HG03175 (cell line): ENCODE results near the gene FITM1.
"Not testable (repeated sequence)": the region's sequence is repeated elsewhere in the genome, so short reads cannot be mapped to it uniquely, and the experiment has no call there.

Experiments
- ATAC-seq: cut with Tn5 transposase; IDR thresholded peaks from one replicate; pipeline ENCODE4 v1.9.1; 2021; ENCODE audit warnings: mild to moderate bottlenecking, moderate library complexity; ENCODE audit not compliant: unreplicated experiment

FITM1 gene

GRCh38 chr14:24098229-24098926 lies 32.1 kb upstream of the FITM1 start:
- ATAC-seq, result no peak

GRCh38 chr14:24098927-24099813 lies 31.3 kb upstream of the FITM1 start:
- ATAC-seq, result no peak

- ATAC-seq, result no peak
These were observed 30.1 kb upstream of the FITM1 start for GRCh38 chr14:24100197-24100981.

GRCh38 chr14:24100982-24101494 lies 29.4 kb upstream of the FITM1 start:
- ATAC-seq, result no peak

- ATAC-seq, result no peak
These were observed 28.0 kb upstream of the FITM1 start for GRCh38 chr14:24102357-24103048.

GRCh38 chr14:24103451-24103850 lies 27.0 kb upstream of the FITM1 start:
- no peak for ATAC-seq

GRCh38 chr14:24105609-24106239 lies 24.7 kb upstream of the FITM1 start:
- ATAC-seq, result not testable (repeated sequence)

- no peak for ATAC-seq
These were observed 23.7 kb upstream of the FITM1 start for GRCh38 chr14:24106672-24107271.

- peak; percentile 47 for ATAC-seq
These were observed 22.1 kb upstream of the FITM1 start for GRCh38 chr14:24108336-24108874.

- no peak for ATAC-seq
These were observed 20.4 kb upstream of the FITM1 start for GRCh38 chr14:24110060-24110459.

GRCh38 chr14:24110523-24110922 lies 19.9 kb upstream of the FITM1 start:
- no peak for ATAC-seq

- no peak for ATAC-seq
These were observed 17.1 kb upstream of the FITM1 start for GRCh38 chr14:24113379-24113800.

- peak; percentile 26 for ATAC-seq
These were observed 16.5 kb upstream of the FITM1 start for GRCh38 chr14:24113801-24114531.

GRCh38 chr14:24114532-24115421 lies 15.7 kb upstream of the FITM1 start, which contains the start of the genes DCAF11 and NRL:
DCAF11 (plus strand) TSS chr14:24114777; CDS start chr14:24115595, 818 bp downstream.
NRL (minus strand) TSS chr14:24114949; CDS start chr14:24082848, 32,101 bp downstream.
- ATAC-seq, result peak; percentile 87

- ATAC-seq, result no peak
These were observed 14.9 kb upstream of the FITM1 start for GRCh38 chr14:24115422-24116127.

- no peak for ATAC-seq
These were observed 14.2 kb upstream of the FITM1 start for GRCh38 chr14:24116128-24116814.
